ENCODE data around the gene DIAPH1.

The DIAPH1 gene

GRCh38 chr5:141492168-141492885, 126.5 kb downstream of the DIAPH1 start:
- H3K27ac ChIP-seq = no peak overlapping the region
- TF ChIP-seq, protein P1, sequence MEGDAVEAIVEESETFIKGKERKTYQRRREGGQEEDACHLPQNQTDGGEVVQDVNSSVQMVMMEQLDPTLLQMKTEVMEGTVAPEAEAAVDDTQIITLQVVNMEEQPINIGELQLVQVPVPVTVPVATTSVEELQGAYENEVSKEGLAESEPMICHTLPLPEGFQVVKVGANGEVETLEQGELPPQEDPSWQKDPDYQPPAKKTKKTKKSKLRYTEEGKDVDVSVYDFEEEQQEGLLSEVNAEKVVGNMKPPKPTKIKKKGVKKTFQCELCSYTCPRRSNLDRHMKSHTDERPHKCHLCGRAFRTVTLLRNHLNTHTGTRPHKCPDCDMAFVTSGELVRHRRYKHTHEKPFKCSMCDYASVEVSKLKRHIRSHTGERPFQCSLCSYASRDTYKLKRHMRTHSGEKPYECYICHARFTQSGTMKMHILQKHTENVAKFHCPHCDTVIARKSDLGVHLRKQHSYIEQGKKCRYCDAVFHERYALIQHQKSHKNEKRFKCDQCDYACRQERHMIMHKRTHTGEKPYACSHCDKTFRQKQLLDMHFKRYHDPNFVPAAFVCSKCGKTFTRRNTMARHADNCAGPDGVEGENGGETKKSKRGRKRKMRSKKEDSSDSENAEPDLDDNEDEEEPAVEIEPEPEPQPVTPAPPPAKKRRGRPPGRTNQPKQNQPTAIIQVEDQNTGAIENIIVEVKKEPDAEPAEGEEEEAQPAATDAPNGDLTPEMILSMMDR (IDR thresholded peaks at IDR 0.05) = no peak
- no peak for TF ChIP-seq ZFX (IDR thresholded peaks at IDR 0.05; ENCODE audit: borderline replicate concordance)

- TF ChIP-seq, protein P1 (IDR thresholded peaks at IDR 0.05) = no peak
- TF ChIP-seq ZFX (IDR thresholded peaks at IDR 0.05; ENCODE audit: borderline replicate concordance) = no peak
- H3K27ac ChIP-seq = no peak overlapping the region
These were observed 127.3 kb downstream of the DIAPH1 start for GRCh38 chr5:141491323-141492167.

GRCh38 chr5:141490771-141491170, 128.0 kb downstream of the DIAPH1 start:
- no peak overlapping the region for H3K27ac ChIP-seq
- TF ChIP-seq ZFX (IDR thresholded peaks at IDR 0.05; ENCODE audit: borderline replicate concordance) = no peak
- TF ChIP-seq, protein P1 (IDR thresholded peaks at IDR 0.05) = no peak

- TF ChIP-seq, protein P1 (IDR thresholded peaks at IDR 0.05) = no peak
- TF ChIP-seq ZFX (IDR thresholded peaks at IDR 0.05; ENCODE audit: borderline replicate concordance) = no peak
- H3K27ac ChIP-seq = no peak overlapping the region
These were observed 128.5 kb downstream of the DIAPH1 start for GRCh38 chr5:141490271-141490670.

DNA sequence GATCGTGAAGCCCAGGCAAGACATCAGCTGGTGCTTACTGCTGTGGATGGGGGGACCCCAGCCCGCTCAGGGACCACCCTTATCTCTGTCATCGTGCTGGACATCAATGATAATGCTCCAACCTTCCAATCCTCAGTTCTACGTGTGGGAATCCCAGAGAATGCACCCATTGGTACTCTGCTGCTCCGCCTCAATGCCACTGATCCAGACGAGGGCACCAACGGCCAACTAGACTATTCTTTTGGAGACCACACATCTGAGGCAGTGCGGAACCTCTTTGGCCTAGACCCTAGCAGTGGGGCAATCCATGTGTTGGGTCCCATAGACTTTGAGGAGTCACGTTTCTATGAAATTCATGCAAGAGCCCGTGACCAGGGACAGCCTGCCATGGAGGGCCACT, 129.0 kb downstream of the DIAPH1 start:
- H3K27ac ChIP-seq = no peak overlapping the region
- TF ChIP-seq, protein P1 (IDR thresholded peaks at IDR 0.05) = no peak
- TF ChIP-seq ZFX (IDR thresholded peaks at IDR 0.05; ENCODE audit: borderline replicate concordance) = no peak

GRCh38 chr5:141488591-141489561, 129.9 kb downstream of the DIAPH1 start, which contains the start of gene PCDHGC5:
PCDHGC5 (plus strand) TSS chr5:141489081; CDS start chr5:141489241, 160 bp downstream.
- no peak for TF ChIP-seq ZFX (IDR thresholded peaks at IDR 0.05; ENCODE audit: borderline replicate concordance)
- TF ChIP-seq, protein P1 (IDR thresholded peaks at IDR 0.05) = no peak
- no peak within 1 kb of the TSS for H3K27ac ChIP-seq

Data from 22Rv1 (cell line).